IgD-negative memory B cell (primary cell): ENCODE measurements around the gene CBX3. TPM values are rescaled to one million over a fixed set of nuclear protein-coding genes. Genes with fewer than 3 reads are reported as not detected.
A peak's percentile ranks its signal among the peaks of the same experiment; 100 is the strongest.
"Not testable (repeated sequence)": the region's sequence is repeated elsewhere in the genome, so short reads cannot be mapped to it uniquely, and the experiment has no call there.

ENCODE experiments used
- H3K27ac Mint-ChIP-seq, 3 donors: one replicate each; pipeline ENCODE4 v1.8.0; 2020 to 2022; ENCODE audit warnings: mild to moderate bottlenecking in 3 of 3, mixed read lengths in 3 of 3, moderate library complexity in 1 of 3
- H3K27me3 Mint-ChIP-seq: one replicate; pipeline ENCODE4 v1.8.0; 2021; ENCODE audit warnings: mixed read lengths
- H3K36me3 Mint-ChIP-seq: one replicate; pipeline ENCODE4 v1.8.0; 2020; ENCODE audit warnings: mild to moderate bottlenecking, mixed read lengths
- H3K4me1 Mint-ChIP-seq, 3 donors: one replicate each; pipeline ENCODE4 v1.8.0; 2020 to 2022; ENCODE audit warnings: mixed read lengths in 3 of 3, mild to moderate bottlenecking in 1 of 3
- H3K4me3 Mint-ChIP-seq, 4 donors: one replicate each; pipeline ENCODE4 v1.8.0; 2020 to 2022; ENCODE audit warnings: mild to moderate bottlenecking in 4 of 4, mixed read lengths in 4 of 4, moderate library complexity in 3 of 4
- H3K9me3 Mint-ChIP-seq, 3 donors: one replicate each; pipeline ENCODE4 v1.8.0; 2020 to 2021; ENCODE audit warnings: mixed read lengths in 3 of 3, mild to moderate bottlenecking in 1 of 3
- polyA plus RNA-seq: library from polyadenylated mRNA; unstranded; fragments of 300-500 nt; fragmentation: Illumina TruSeq; gene quantifications from one replicate; pipeline ENCODE4 v1.2.3, GENCODE V29; 2021

CBX3 gene
- polyA plus RNA-seq, 1 donor from 2014 or later = 68.7 TPM

DNA sequence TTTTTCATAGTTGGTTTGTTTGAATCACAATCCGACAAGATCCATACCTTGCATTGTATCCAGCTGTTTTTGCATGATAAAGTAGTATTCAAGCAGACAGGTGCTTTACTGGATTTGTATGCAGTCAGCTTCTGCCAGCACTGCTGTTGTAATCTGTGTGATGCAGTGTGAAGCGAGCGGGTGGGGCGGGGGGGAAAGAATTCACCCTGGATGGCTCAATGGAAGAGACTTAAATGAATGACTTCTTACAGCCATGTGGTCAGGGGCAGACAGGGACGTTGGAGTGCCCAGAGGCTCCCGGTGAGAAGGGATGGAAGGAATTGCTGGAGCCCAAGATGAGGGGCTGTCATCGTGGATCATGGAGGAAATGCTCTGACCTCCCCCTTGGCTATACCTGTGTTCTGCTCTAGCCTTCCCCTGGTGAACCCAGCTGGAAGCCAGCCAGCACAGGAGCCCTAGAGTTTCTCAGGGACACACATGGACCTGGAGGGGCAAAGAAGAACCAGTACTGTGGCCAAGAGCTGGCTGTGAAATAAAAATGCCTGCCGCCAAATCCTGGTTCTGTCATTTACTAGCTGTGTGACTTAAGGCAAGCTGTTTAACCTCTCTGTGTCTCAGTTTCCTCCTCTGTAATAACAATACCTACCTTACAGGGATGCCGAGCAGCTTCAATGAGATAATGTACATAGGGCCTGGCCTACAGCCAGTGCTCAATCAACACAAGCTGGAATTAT lies 35.4 kb upstream of the CBX3 start:
- no peak overlapping the region for H3K4me3 Mint-ChIP-seq
- H3K27ac Mint-ChIP-seq = no peak overlapping the region

GRCh38 chr7:26166684-26167266 lies 34.8 kb upstream of the CBX3 start:
- peaks cover 10 to 13% (median 10%) of the 10 kb centered on the region in 3 donors for H3K4me1 Mint-ChIP-seq
- H3K36me3 Mint-ChIP-seq = peaks cover 10% of the 10 kb centered on the region
- H3K27me3 Mint-ChIP-seq = no peaks in the 10 kb centered on the region
- H3K27ac Mint-ChIP-seq = peak overlapping the region in 1 of 3 donors; percentile 65
- H3K9me3 Mint-ChIP-seq = no peaks in the 10 kb centered on the region
- peak overlapping the region in 1 of 4 donors; percentile 23 for H3K4me3 Mint-ChIP-seq

More for the DNA sequence above, 35.4 kb upstream of the CBX3 start:
- Mint-ChIP-seq H3K36me3 (peaks cover 8% of the 10 kb centered on the region), H3K4me1 (peaks cover 10 to 13% (median 10%) of the 10 kb centered on the region in 3 donors), H3K27me3 (no peaks in the 10 kb centered on the region), H3K9me3 (no peaks in the 10 kb centered on the region)

DNA sequence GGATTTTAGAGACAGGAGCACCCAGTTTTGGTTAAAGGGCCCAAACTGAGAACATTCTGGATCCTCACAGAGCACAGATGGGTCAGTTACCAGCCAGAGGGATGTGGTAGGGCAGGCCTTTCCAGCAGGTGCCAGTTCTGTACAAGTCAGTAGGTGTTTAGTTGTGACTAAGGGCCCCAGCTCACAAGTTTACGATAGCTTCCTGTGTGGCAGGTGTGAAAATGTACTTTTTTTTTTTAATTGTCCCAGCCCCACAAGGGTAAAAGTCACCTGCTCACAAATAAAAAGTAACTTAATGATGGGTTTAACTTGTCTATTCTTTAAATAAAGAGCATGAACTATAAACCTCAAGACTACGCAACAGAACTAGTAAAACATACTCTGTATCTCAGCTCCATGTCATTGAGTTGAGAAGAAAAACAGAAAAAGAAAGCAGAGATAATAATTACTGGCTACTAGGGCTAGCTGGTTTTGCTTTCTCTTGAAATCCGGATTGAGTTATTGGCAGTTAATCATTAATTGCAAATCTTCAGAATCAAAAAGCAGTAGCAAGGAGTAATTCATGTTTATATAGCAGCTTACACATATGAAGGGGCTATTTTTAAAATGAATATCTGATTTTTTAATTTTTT lies 34.1 kb upstream of the CBX3 start:
- H3K27me3 Mint-ChIP-seq = no peaks in the 10 kb centered on the region
- peak overlapping the region in 1 of 3 donors; percentile 65 for H3K27ac Mint-ChIP-seq
- no peaks in the 10 kb centered on the region for H3K9me3 Mint-ChIP-seq
- peaks cover 12% of the 10 kb centered on the region for H3K36me3 Mint-ChIP-seq
- H3K4me3 Mint-ChIP-seq = no peak overlapping the region
- H3K4me1 Mint-ChIP-seq = peaks cover 10 to 13% (median 10%) of the 10 kb centered on the region in 3 donors

DNA sequence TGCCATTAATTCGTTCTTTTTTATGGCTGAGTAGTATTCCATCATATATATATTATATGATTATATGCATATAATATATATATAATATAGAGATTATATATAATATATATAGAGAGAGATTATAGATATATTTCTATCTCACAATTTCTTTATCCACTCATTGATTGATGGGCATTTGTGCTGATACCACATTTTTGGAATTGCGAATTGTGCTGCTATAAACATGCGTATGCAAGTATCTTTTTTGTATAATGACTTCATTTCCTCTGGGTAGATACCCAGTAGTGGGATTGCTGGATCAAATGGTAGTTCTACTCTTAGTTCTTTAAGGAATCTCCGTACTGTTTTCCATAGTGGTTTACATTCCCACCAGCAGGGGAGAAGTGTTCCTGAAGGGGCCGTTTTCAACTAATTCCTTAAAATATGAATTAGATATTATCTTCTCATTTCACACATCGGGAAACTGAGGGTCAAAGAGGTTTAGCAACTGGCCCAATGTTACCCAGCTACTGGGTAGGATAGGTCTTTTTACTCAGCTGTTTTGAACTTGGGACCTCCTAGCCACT lies 33.0 kb upstream of the CBX3 start:
- Mint-ChIP-seq H3K4me1 (peaks cover 10 to 13% (median 10%) of the 10 kb centered on the region in 3 donors), H3K4me3 (no peak overlapping the region), H3K9me3 (no peaks in the 10 kb centered on the region), H3K36me3 (peaks cover 12% of the 10 kb centered on the region), H3K27ac (no peak overlapping the region), H3K27me3 (no peaks in the 10 kb centered on the region)

DNA sequence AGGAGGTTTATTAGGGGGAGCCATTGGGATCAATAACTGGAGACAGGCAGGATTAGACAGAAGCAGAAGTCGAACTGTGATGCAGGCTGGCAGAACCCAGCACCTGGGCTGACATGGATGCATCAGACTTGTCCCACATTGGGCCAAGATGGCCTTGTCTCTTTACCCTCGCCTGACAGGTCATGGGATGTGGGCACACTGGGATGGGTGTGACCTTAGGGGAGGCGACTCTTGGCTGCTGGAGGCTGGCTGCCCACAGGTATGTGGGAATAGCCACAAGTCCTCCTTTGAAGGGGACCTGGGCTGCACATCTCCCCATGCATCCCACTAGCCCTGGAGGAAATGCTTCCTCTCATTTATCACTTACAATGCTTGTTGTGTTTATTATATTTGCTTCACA lies 32.3 kb upstream of the CBX3 start:
- peaks cover 16% of the 10 kb centered on the region for H3K36me3 Mint-ChIP-seq
- H3K4me3 Mint-ChIP-seq = no peak overlapping the region
- no peak overlapping the region for H3K27ac Mint-ChIP-seq
- H3K4me1 Mint-ChIP-seq = peaks cover 10 to 17% (median 14%) of the 10 kb centered on the region in 3 donors
- no peaks in the 10 kb centered on the region for H3K9me3 Mint-ChIP-seq
- no peaks in the 10 kb centered on the region for H3K27me3 Mint-ChIP-seq

DNA sequence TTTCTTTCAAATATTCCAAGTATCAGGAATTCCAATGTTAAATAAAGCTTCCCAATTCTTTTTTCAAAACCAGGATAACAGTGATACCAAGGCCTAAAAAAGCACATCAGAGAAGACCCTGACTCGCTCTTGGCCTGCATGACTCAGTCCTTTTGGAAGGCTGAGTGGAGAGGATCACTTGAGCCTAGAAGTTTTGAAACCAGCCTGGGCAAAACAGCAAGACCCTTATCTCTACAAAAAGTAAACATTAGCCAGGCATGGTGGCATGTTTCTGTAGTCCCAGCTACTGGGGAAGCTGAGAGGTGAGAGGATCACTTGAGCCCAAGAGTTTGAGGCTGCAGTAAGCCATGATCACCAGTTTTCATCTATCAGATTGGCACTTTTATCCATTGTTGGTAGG lies 30.9 kb upstream of the CBX3 start:
- Mint-ChIP-seq H3K36me3 (peaks cover 18% of the 10 kb centered on the region), H3K4me3 (no peak overlapping the region), H3K4me1 (peaks cover 10 to 18% (median 15%) of the 10 kb centered on the region in 3 donors), H3K27ac (no peak overlapping the region), H3K9me3 (no peaks in the 10 kb centered on the region), H3K27me3 (no peaks in the 10 kb centered on the region)

- Mint-ChIP-seq H3K36me3 (peaks cover 18% of the 10 kb centered on the region), H3K4me3 (no peak overlapping the region), H3K27ac (no peak overlapping the region), H3K9me3 (no peaks in the 10 kb centered on the region), H3K27me3 (no peaks in the 10 kb centered on the region), H3K4me1 (peaks cover 10 to 15% (median 13%) of the 10 kb centered on the region in 3 donors)
These were observed 29.9 kb upstream of the CBX3 start for GRCh38 chr7:26171601-26172000.

DNA sequence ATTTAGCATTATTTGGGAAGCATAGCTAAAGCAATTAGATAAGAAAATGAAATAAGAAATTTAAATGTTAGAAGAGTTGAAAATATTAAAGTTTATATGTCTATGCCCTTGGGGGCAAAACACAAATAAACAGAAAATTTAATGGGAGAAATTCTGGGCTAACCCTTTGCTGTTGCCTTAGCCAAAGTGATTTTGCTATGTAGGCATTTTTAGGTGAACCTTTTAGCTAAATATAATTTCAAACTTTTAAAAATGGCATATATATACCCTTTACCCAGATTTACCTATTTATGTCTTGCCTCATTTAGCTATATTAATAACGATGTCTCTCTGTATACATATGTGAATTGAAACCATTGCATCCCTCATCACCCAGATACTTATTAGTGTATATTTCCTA lies 29.5 kb upstream of the CBX3 start:
- H3K27ac Mint-ChIP-seq = no peak overlapping the region
- H3K36me3 Mint-ChIP-seq = peaks cover 18% of the 10 kb centered on the region
- H3K4me1 Mint-ChIP-seq = peaks cover 6 to 11% (median 9%) of the 10 kb centered on the region in 3 donors
- no peak overlapping the region for H3K4me3 Mint-ChIP-seq
- no peaks in the 10 kb centered on the region for H3K9me3 Mint-ChIP-seq
- no peaks in the 10 kb centered on the region for H3K27me3 Mint-ChIP-seq

DNA sequence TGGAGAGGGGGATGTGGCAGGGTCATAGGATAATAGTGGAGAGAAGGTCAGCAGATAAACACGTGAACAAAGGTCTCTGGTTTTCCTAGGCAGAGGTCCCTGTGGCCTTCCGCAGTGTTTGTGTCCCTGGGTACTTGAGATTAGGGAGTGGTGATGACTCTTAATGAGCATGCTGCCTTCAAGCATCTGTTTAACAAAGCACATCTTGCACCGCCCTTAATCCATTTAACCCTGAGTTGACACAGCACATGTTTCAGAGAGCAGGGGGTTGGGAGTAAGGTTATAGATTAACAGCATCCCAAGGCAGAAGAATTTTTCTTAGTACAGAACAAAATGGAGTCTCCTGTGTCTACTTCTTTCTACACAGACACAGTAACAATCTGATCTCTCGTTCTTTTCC lies 25.6 kb upstream of the CBX3 start:
- not testable (repeated sequence) for H3K9me3 Mint-ChIP-seq, H3K4me3 Mint-ChIP-seq, H3K27ac Mint-ChIP-seq, H3K36me3 Mint-ChIP-seq, H3K27me3 Mint-ChIP-seq
- H3K4me1 Mint-ChIP-seq = peaks cover 5 to 14% (median 5%) of the 10 kb centered on the region in 3 donors

- peaks cover 9 to 20% (median 10%) of the 10 kb centered on the region in 3 donors for H3K4me1 Mint-ChIP-seq
- not testable (repeated sequence) for H3K27ac Mint-ChIP-seq, H3K27me3 Mint-ChIP-seq, H3K4me3 Mint-ChIP-seq, H3K9me3 Mint-ChIP-seq
- peaks cover 10% of the 10 kb centered on the region for H3K36me3 Mint-ChIP-seq
These were observed 24.8 kb upstream of the CBX3 start for GRCh38 chr7:26176696-26177095.

DNA sequence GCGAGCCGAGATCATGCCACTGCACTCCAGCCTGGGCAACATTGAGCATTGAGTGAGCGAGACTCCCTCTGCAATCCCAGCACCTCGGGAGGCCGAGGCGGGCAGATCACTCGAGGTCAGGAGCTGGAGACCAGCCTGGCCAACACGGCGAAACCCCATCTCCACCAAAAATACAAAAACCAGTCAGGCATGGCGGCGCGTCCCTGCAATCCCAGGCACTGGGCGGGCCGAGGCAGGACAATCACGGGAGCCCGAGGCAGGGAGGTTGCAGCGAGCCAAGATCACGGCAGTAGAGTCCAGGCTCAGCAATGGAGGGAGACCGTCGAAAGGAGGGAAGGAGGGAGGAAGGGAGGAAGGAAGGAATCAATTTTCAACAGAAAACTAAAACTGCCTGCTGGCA lies 24.3 kb upstream of the CBX3 start:
- H3K4me1 Mint-ChIP-seq = peaks cover 12 to 24% (median 14%) of the 10 kb centered on the region in 3 donors
- H3K4me3 Mint-ChIP-seq, H3K27ac Mint-ChIP-seq, H3K36me3 Mint-ChIP-seq, H3K27me3 Mint-ChIP-seq, H3K9me3 Mint-ChIP-seq: not testable (repeated sequence)

DNA sequence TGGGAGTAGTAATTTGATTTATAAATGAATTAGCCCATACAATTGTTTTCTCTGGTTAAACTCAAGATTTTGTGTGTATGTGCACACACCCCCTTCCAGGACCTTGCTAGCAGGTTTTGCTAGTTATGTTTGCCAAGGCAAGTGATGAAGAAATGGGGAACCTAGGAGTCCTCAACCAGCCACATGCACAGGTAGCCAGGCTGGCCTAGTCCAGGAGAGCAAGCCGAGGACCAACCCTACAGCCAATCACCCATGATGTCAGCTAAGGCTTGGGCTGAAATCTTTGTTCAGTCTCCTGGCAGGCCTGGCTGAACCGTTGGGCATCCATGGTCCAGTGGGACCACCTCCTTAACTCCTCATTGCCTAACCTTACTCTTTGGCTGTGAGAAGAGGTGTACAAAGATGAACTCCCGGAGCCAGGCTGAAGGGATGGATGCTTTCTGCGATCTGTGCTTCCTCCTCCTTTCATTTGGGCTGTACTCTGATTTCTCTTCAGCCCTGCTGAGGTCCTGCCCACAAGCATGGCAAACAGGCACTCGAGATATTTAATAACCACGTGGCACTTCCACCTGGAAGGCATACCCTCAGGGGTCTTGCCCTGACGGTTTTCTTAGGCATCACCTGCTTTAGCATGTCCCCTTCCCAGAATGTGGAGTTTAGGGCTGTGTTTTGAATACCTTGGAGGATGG lies 23.1 kb upstream of the CBX3 start:
- no peak overlapping the region for H3K27ac Mint-ChIP-seq
- peaks cover 12 to 25% (median 14%) of the 10 kb centered on the region in 3 donors for H3K4me1 Mint-ChIP-seq
- no peaks in the 10 kb centered on the region for H3K27me3 Mint-ChIP-seq
- peaks cover 8% of the 10 kb centered on the region for H3K36me3 Mint-ChIP-seq
- no peak overlapping the region for H3K4me3 Mint-ChIP-seq
- no peaks in the 10 kb centered on the region for H3K9me3 Mint-ChIP-seq

DNA sequence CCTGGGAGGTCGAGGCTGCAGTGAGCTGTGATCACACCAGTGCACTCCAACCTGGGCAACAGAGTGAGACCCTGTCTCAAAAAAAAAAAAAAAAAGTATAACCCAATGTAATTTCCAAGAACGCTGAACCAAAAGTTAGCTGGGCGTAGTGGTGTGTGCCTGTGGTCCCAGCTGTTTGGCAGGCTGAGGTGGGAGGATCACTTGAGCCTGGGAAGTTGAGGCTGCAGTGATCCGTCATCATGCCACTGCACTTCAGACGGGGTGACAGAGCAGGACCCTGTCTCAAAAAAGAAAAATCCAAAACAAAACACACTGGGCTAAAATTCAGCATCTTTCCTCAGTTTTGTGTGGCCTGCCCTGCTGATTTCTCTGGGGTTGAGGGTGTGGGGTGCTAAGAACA lies 22.1 kb upstream of the CBX3 start:
- Mint-ChIP-seq H3K27me3 (no peaks in the 10 kb centered on the region), H3K4me3 (no peak overlapping the region), H3K4me1 (peaks cover 12 to 26% (median 23%) of the 10 kb centered on the region in 3 donors), H3K9me3 (no peaks in the 10 kb centered on the region), H3K36me3 (peaks cover 2% of the 10 kb centered on the region), H3K27ac (peak overlapping the region in 1 of 3 donors; percentile 67)

GRCh38 chr7:26179826-26180497 lies 21.6 kb upstream of the CBX3 start:
- peaks cover 12 to 32% (median 29%) of the 10 kb centered on the region in 3 donors for H3K4me1 Mint-ChIP-seq
- no peaks in the 10 kb centered on the region for H3K9me3 Mint-ChIP-seq
- H3K27me3 Mint-ChIP-seq = no peaks in the 10 kb centered on the region
- H3K27ac Mint-ChIP-seq = peak overlapping the region in 2 of 3 donors; percentile 45 to 67
- no peak overlapping the region for H3K4me3 Mint-ChIP-seq
- H3K36me3 Mint-ChIP-seq = peaks cover 2% of the 10 kb centered on the region
